AG09319 (cell line): ENCODE measurements around the gene TMEM250.

Source experiments
- DNase-seq: peaks from one replicate; pipeline ENCODE4 v3.0.0-alpha.2; 2010; ENCODE audit warnings: low read depth; ENCODE audit errors: extremely low read depth
- CTCF ChIP-seq: IDR thresholded peaks from 2 replicates; pipeline ENCODE4 v1.5.1; 2011; ENCODE audit warnings: low read depth, mild to moderate bottlenecking, inconsistent platforms, low read length, moderate library complexity

Gene TMEM250

GRCh38 chr9:136141682-136142413 is 23.2 kb upstream of the TMEM250 start:
- TF ChIP-seq CTCF = no peak

GRCh38 chr9:136140966-136141365 is 22.3 kb upstream of the TMEM250 start:
- no peak for TF ChIP-seq CTCF
- no peak for DNase-seq

More at GRCh38 chr9:136141682-136142413, 23.2 kb upstream of the TMEM250 start:
- no peak for DNase-seq

GRCh38 chr9:136140046-136140445 is 21.4 kb upstream of the TMEM250 start:
- no peak for DNase-seq
- no peak for TF ChIP-seq CTCF

- DNase-seq = no peak
Observed at GRCh38 chr9:136138566-136138965, 19.9 kb upstream of the TMEM250 start.

DNA sequence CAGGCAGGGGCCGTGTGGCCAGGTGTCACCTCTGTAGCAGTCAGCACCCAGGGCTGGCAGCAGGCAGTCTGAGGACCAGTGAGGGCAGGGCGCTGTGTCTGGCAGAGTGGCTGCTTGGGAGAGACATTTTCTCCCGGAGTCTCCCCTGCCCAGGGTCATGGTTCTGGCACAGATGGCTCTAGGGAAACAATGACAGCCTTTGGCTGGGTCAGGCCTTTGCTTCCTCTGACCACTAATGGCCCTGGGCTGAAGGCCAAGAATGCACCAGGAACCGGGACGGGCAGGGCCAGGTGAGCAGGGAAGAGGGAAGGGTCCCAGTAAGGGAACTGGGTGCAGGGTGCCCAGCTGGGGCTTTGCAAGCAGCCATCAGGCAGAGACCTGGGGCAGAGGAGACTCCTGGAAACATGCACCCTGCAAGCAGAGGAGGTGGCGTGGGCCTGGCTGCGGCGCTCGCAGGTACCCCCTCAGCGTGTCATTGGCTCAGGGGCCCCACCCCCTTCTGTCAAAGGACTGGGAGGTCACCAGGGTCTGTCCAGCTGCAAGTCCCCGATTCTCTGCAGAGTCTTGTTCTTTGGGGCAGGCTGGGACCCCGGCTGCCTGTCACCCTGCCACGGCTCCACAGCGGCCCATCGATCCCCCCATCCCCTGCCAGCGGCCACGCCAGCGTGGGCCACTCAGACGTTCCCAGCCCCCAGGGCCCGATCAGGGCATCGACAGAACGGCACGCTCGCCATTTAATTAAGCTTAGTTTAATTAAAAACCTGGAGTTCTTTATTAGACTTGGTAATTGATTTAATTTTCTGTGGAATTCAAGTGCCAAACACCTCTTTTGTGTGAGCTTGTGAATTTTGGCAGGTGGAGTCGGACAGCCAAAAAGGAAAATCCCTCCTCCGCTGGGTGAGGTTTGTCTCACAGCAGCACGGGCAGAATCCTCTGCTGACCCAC is 18.9 kb upstream of the TMEM250 start:
- no peak for DNase-seq
- no peak for TF ChIP-seq CTCF

More at GRCh38 chr9:136138566-136138965, 19.9 kb upstream of the TMEM250 start:
- TF ChIP-seq CTCF = peak; percentile 26

DNA sequence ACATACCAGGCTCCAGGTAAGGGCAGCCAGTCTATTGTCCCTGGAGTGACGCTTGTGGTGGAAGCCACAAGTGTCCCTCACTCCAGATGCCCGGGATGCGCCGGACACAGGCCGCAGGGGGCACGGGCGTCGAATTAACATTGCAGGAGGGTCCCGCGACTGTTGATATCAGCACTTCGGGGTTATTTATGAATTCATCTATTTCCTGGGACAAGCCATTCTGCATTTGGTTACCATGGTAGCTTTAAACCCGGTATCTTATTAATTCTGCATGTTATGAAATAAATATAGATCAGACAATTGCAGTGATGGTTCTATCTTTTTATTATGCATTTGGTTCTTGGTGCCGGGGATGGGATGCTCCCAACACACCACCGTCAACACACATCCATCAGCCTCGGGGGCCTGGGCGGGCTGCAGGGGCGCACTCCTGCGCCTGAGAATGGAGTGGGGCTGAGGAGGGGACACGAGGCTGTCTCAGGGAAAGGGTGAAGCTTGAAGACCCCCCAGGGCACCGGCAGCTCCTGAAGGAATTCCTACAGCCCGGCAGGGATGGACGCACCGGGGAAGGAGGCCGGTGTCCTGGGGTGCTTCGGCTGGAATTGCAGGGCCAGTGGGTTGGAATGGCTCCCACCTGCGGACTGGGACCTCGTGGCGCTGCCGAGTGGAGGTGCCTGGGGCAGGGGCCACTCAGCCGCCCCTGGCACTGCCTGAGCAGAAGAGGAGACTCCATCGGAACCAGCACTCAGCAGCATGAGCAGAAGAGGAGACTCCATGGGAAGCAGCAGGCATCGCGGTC is 17.7 kb upstream of the TMEM250 start:
- no peak for TF ChIP-seq CTCF
- no peak for DNase-seq
